Sigmoid colon (tissue), 7 donors: Measurements from ENCODE around the gene KLHL28. TPM values are rescaled to one million over a fixed set of nuclear protein-coding genes. Genes with fewer than 3 reads are reported as not detected.

Experiments
- DNase-seq: peaks from one replicate; pipeline ENCODE4 v3.0.0-alpha.2; 2019
- H3K27ac ChIP-seq, 4 donors: fragments of 200-600 bp; sonication (generic); one replicate each; pipeline ENCODE4 v1.5.1; 2016 to 2019; ENCODE audit warnings: mild to moderate bottlenecking in 1 of 4
- H3K27me3 ChIP-seq, 3 donors: fragments of 200-600 bp; sonication (generic); one replicate each; pipeline ENCODE4 v1.5.1; 2019; ENCODE audit warnings: mild to moderate bottlenecking in 1 of 3
- H3K36me3 ChIP-seq, 4 donors: fragments of 200-600 bp; sonication (generic); one replicate each; pipeline ENCODE4 v1.5.1; 2016 to 2019
- H3K4me1 ChIP-seq, 4 donors: fragments of 200-600 bp; sonication (generic); one replicate each; pipeline ENCODE4 v1.5.1; 2017 to 2019
- H3K4me3 ChIP-seq, 4 donors: fragments of 200-600 bp; sonication (generic); one replicate each; pipeline ENCODE4 v1.5.1; 2017 to 2019; ENCODE audit warnings: mild to moderate bottlenecking in 2 of 4, moderate library complexity in 1 of 4
- H3K9me3 ChIP-seq, 4 donors: fragments of 200-600 bp in 3 of 4; sonication (generic) in 3 of 4; one replicate each; pipeline versions ENCODE4 v1.5.1 to v1.6.1; 2013 to 2019
- CTCF ChIP-seq, 4 experiments: fragments of 450-650 bp in 3 of 4; fragments of 200-600 bp in 1 of 4; IDR thresholded peaks; one replicate each; pipeline ENCODE4 v1.5.1; 2016 to 2019; ENCODE audit warnings: antibody characterized with exemption in 4 of 4, mild to moderate bottlenecking in 3 of 4, moderate library complexity in 2 of 4
- EP300 ChIP-seq, 4 donors: sonication (generic); formaldehyde crosslinking; IDR thresholded peaks; one replicate each; pipeline ENCODE4 v1.6.1; 2017; ENCODE audit warnings: antibody characterized with exemption in 4 of 4
- POLR2A ChIP-seq, 2 donors: fragments of 450-650 bp; IDR thresholded peaks; one replicate each; pipeline ENCODE4 v1.6.1; 2016; ENCODE audit warnings: antibody characterized with exemption in 2 of 2, mild to moderate bottlenecking in 2 of 2, moderate library complexity in 2 of 2
- POLR2AphosphoS5 ChIP-seq, 4 donors: sonication (generic); formaldehyde crosslinking; IDR thresholded peaks; one replicate each; pipeline ENCODE4 v1.6.1; 2017; ENCODE audit warnings: antibody characterized with exemption in 4 of 4
- WGBS, 2 donors: extraction: QIAGEN DNeasy Blood & Tissue Kit; methylation state at CpG; one replicate each; pipeline ENCODE4 v1.1.7; 2013; 5-methylcytosine and 5-hydroxymethylcytosine counted together
- intact Hi-C: fragments of 100-400 bp; cut with DNase I; formaldehyde crosslinking; loops from one replicate; pipeline ENCODE4 v1.15.1; 2023
- polyA plus RNA-seq, 3 donors: library from polyadenylated mRNA; stranded (reverse); fragments of 200-250 nt; gene quantifications; one replicate each; pipeline ENCODE4 v1.2.3, GENCODE V29; 2013
- total RNA-seq, 4 donors: library from RNA; depleted of rRNA; stranded (reverse); fragments of >200 nt; gene quantifications; one replicate each; pipeline ENCODE4 v1.1.0, GENCODE V29; 2016
- donor health status: healthy with polysubstance abuse.
- donor health status: Bipolar disorder and iron deficiency.
- donor health status: healthy.

The KLHL28 gene
- total and polyA plus RNA-seq, 7 donors = 3.0 to 16.5 (median 9.0) TPM

- WGBS, 2 donors = 72 to 81% methylated on average over 3 of the region's 3 CpGs
- H3K4me3 ChIP-seq = no peak overlapping the region
- peaks cover 0 to 29% (median 18%) of the 10 kb centered on the region in 4 donors for H3K4me1 ChIP-seq
- TF ChIP-seq POLR2A (IDR thresholded peaks at IDR 0.05) (no peak), POLR2AphosphoS5 (IDR thresholded peaks at IDR 0.05) (no peak), CTCF (IDR thresholded peaks at IDR 0.05) (no peak), EP300 (IDR thresholded peaks at IDR 0.05) (no peak)
- no peaks in the 10 kb centered on the region for H3K27me3 ChIP-seq
- H3K27ac ChIP-seq = no peak overlapping the region
- peaks cover 0 to 4% (median 0%) of the 10 kb centered on the region in 4 donors for H3K36me3 ChIP-seq
- H3K9me3 ChIP-seq = no peaks in the 10 kb centered on the region
- intact Hi-C loops = no loop called here
- DNase-seq = no peak
These were observed 6.2 kb downstream of the KLHL28 start for GRCh38 chr14:44955528-44955927.

GRCh38 chr14:44954750-44955149 lies 7.0 kb downstream of the KLHL28 start:
- intact Hi-C loops = no loop called here
- TF ChIP-seq CTCF (IDR thresholded peaks at IDR 0.05) (no peak), POLR2AphosphoS5 (IDR thresholded peaks at IDR 0.05) (no peak), EP300 (IDR thresholded peaks at IDR 0.05) (no peak), POLR2A (IDR thresholded peaks at IDR 0.05) (no peak)
- no peak overlapping the region for H3K4me3 ChIP-seq
- H3K27me3 ChIP-seq = no peaks in the 10 kb centered on the region
- no peak overlapping the region for H3K27ac ChIP-seq
- H3K4me1 ChIP-seq = peaks cover 0 to 22% (median 10%) of the 10 kb centered on the region in 4 donors
- peaks cover 0 to 4% (median 0%) of the 10 kb centered on the region in 4 donors for H3K36me3 ChIP-seq
- no peak for DNase-seq
- 94 to 96% methylated on average over 3 of the region's 3 CpGs for WGBS, 2 donors
- H3K9me3 ChIP-seq = no peaks in the 10 kb centered on the region

- no peak for TF ChIP-seq POLR2AphosphoS5 (IDR thresholded peaks at IDR 0.05)
- no peak for TF ChIP-seq CTCF (IDR thresholded peaks at IDR 0.05)
- no peak for TF ChIP-seq EP300 (IDR thresholded peaks at IDR 0.05)
- no peak for TF ChIP-seq POLR2A (IDR thresholded peaks at IDR 0.05)
- intact Hi-C loops = no loop called here
- WGBS, 2 donors = 78 to 88% methylated on average over 4 of the region's 4 CpGs
- no peak overlapping the region for H3K4me3 ChIP-seq
- peaks cover 0 to 4% (median 0%) of the 10 kb centered on the region in 4 donors for H3K36me3 ChIP-seq
- no peak overlapping the region for H3K27ac ChIP-seq
- no peak for DNase-seq
- H3K4me1 ChIP-seq = peaks cover 0 to 4% (median 0%) of the 10 kb centered on the region in 4 donors
- no peaks in the 10 kb centered on the region for H3K27me3 ChIP-seq
- H3K9me3 ChIP-seq = no peaks in the 10 kb centered on the region
These were observed 9.2 kb downstream of the KLHL28 start for GRCh38 chr14:44952391-44953110.

GRCh38 chr14:44951051-44951450 lies 10.7 kb downstream of the KLHL28 start:
- TF ChIP-seq EP300 (IDR thresholded peaks at IDR 0.05) (no peak), CTCF (IDR thresholded peaks at IDR 0.05) (no peak), POLR2A (IDR thresholded peaks at IDR 0.05) (no peak), POLR2AphosphoS5 (IDR thresholded peaks at IDR 0.05) (no peak)
- 87 to 97% methylated on average over 2 of the region's 2 CpGs for WGBS, 2 donors
- peaks cover 0 to 4% (median 0%) of the 10 kb centered on the region in 4 donors for H3K36me3 ChIP-seq
- intact Hi-C loops = no loop called here
- no peak overlapping the region for H3K27ac ChIP-seq
- peaks cover 0 to 4% (median 0%) of the 10 kb centered on the region in 4 donors for H3K4me1 ChIP-seq
- H3K9me3 ChIP-seq = no peaks in the 10 kb centered on the region
- H3K4me3 ChIP-seq = no peak overlapping the region
- H3K27me3 ChIP-seq = no peaks in the 10 kb centered on the region
- DNase-seq = no peak
